Spleen (tissue), 11 donors: ENCODE measurements around the gene ARL15. TPM values are rescaled to one million over a fixed set of nuclear protein-coding genes. Genes with fewer than 3 reads are reported as not detected.

ENCODE experiments used
- DNase-seq: peaks from one replicate; pipeline ENCODE4 v3.0.0-alpha.2; 2020
- H3K27ac ChIP-seq, 8 donors: fragments of 200-600 bp; sonication (generic) in 7 of 8; 1 replicate in 4 of 8; 2 replicates in 4 of 8; pipeline versions ENCODE4 v1.5.0 to v1.8.0; 2016 to 2021; ENCODE audit warnings: inconsistent platforms in 4 of 8, mild to moderate bottlenecking in 4 of 8, moderate library complexity in 1 of 8
- H3K27me3 ChIP-seq, 7 donors: fragments of 200-600 bp; sonication (generic) in 6 of 7; replicated peaks in 1 of 7; 1 replicate in 4 of 7; 2 replicates in 3 of 7; pipeline versions ENCODE4 v1.5.0 to v1.8.0; 2016 to 2021; ENCODE audit warnings: inconsistent platforms in 3 of 7, mild to moderate bottlenecking in 1 of 7
- H3K36me3 ChIP-seq, 6 donors: fragments of 200-600 bp; sonication (generic) in 5 of 6; 1 replicate in 4 of 6; 2 replicates in 2 of 6; pipeline versions ENCODE4 v1.5.0 to v1.8.0; 2016 to 2021; ENCODE audit warnings: inconsistent platforms in 2 of 6
- H3K4me1 ChIP-seq, 6 donors: fragments of 200-600 bp; sonication (generic) in 5 of 6; 1 replicate in 3 of 6; 2 replicates in 3 of 6; pipeline versions ENCODE4 v1.5.0 to v1.8.0; 2016 to 2021; ENCODE audit warnings: inconsistent platforms in 3 of 6
- H3K4me3 ChIP-seq, 8 donors: fragments of 200-600 bp; sonication (generic) in 7 of 8; 1 replicate in 4 of 8; 2 replicates in 4 of 8; pipeline versions ENCODE4 v1.5.0 to v1.8.0; 2016 to 2021; ENCODE audit warnings: inconsistent platforms in 4 of 8, mild to moderate bottlenecking in 4 of 8, moderate library complexity in 2 of 8
- H3K9me3 ChIP-seq, 8 donors: fragments of 200-600 bp; sonication (generic) in 7 of 8; 1 replicate in 4 of 8; 2 replicates in 4 of 8; pipeline versions ENCODE4 v1.5.0 to v1.8.0; 2016 to 2021; ENCODE audit warnings: inconsistent platforms in 4 of 8
- POLR2A ChIP-seq, 3 donors: fragments of 450-650 bp; IDR thresholded peaks; one replicate each; pipeline ENCODE4 v1.5.1; 2017; ENCODE audit warnings: antibody characterized with exemption in 3 of 3, mild to moderate bottlenecking in 1 of 3
- POLR2AphosphoS5 ChIP-seq, 3 donors: sonication (generic); formaldehyde crosslinking; IDR thresholded peaks; one replicate each; pipeline ENCODE4 v1.5.1; 2017; ENCODE audit warnings: antibody characterized with exemption in 3 of 3
- WGBS, 5 donors: extraction: QIAGEN DNeasy Blood & Tissue Kit in 3 of 5; methylation state at CpG; one replicate each; pipeline versions ENCODE4 v1.1.5 to v1.1.7; 2013 to 2018; 5-methylcytosine and 5-hydroxymethylcytosine counted together
- intact Hi-C: fragments of 100-400 bp; cut with DNase I; formaldehyde crosslinking; loops from one replicate; pipeline ENCODE4 v1.15.0; 2023; ENCODE audit warnings: low total_unique reads
- polyA plus RNA-seq, 3 donors: library from polyadenylated mRNA; stranded (reverse); fragments of 200-250 nt; gene quantifications; one replicate each; pipeline ENCODE4 v1.2.1, GENCODE V29; 2013
- total RNA-seq, 7 donors: library from RNA; depleted of rRNA in 3 of 7; stranded (reverse); fragments of >200 nt in 3 of 7; fragmentation: NEBNext Ultra II Directional in 4 of 7; extraction: Animal tissue kit (Norgen Biotek cat#: 25700) in 4 of 7; gene quantifications; one replicate each; pipeline versions ENCODE4 v1.1.0 to v1.2.1, GENCODE V29; 2016 to 2021
- TF ChIP-seq, protein P1 (sequence below), 11 experiments: fragments of 200-600 bp in 7 of 11; fragments of 450-650 bp in 4 of 11; sonication (generic) in 4 of 11; IDR thresholded peaks in 8 of 11; conservative IDR thresholded peaks in 3 of 11; 1 replicate in 7 of 11; 2 replicates in 4 of 11; pipeline versions ENCODE4 v1.4.0 to v1.8.0; 2016 to 2021; ENCODE audit warnings: antibody characterized with exemption in 11 of 11, inconsistent platforms in 4 of 11, mild to moderate bottlenecking in 1 of 11
- donor health status: healthy with polysubstance abuse.
- donor health status: DM: no; HTN: no; CAD: no; lungs with moderate emphysema.
- donor health status: DM: no; HTN: no; CAD: no.
- donor health status: Bipolar disorder and iron deficiency.
- donor health status: healthy.
- donor health status: DM: no; HTN: no; CAD: no.
- donor health status: DM: yes; HTN: yes; CAD: no.

ARL15 gene
- total and polyA plus RNA-seq, 10 donors: 6.3 to 70.2 (median 37.1) TPM

DNA sequence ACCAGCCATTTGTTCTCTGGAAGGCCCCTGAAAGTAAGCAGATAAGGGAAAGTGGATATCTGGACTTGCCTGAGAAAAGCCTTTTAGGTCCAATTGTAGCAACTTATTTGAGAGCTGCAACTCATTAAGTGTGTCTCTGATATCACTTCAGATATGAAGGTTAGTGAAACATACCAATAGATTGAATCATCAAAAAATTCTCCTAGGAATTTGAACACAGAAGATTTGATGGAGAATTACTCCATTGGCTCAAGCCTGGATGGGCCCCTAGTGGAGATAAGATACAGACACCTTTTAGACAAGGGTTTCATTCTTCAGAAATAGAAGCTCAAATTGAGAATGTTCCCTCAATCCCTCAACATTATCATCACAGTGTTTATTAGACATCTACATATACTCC is 393.3 kb downstream of the ARL15 start:
- TF ChIP-seq POLR2AphosphoS5 (IDR thresholded peaks at IDR 0.05): no peak
- TF ChIP-seq, protein P1, sequence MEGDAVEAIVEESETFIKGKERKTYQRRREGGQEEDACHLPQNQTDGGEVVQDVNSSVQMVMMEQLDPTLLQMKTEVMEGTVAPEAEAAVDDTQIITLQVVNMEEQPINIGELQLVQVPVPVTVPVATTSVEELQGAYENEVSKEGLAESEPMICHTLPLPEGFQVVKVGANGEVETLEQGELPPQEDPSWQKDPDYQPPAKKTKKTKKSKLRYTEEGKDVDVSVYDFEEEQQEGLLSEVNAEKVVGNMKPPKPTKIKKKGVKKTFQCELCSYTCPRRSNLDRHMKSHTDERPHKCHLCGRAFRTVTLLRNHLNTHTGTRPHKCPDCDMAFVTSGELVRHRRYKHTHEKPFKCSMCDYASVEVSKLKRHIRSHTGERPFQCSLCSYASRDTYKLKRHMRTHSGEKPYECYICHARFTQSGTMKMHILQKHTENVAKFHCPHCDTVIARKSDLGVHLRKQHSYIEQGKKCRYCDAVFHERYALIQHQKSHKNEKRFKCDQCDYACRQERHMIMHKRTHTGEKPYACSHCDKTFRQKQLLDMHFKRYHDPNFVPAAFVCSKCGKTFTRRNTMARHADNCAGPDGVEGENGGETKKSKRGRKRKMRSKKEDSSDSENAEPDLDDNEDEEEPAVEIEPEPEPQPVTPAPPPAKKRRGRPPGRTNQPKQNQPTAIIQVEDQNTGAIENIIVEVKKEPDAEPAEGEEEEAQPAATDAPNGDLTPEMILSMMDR (IDR thresholded peaks at IDR 0.05 in 8 of 11, conservative IDR thresholded peaks at IDR 0.05 in 3 of 11): no peak
- TF ChIP-seq POLR2A (IDR thresholded peaks at IDR 0.05): no peak
- H3K27me3 ChIP-seq: no peaks in the 10 kb centered on the region
- no peak overlapping the region for H3K27ac ChIP-seq
- H3K9me3 ChIP-seq: no peaks in the 10 kb centered on the region
- no peaks in the 10 kb centered on the region for H3K36me3 ChIP-seq
- H3K4me1 ChIP-seq: no peaks in the 10 kb centered on the region
- intact Hi-C loops: no loop called here
- DNase-seq: no peak
- no peak overlapping the region for H3K4me3 ChIP-seq

DNA sequence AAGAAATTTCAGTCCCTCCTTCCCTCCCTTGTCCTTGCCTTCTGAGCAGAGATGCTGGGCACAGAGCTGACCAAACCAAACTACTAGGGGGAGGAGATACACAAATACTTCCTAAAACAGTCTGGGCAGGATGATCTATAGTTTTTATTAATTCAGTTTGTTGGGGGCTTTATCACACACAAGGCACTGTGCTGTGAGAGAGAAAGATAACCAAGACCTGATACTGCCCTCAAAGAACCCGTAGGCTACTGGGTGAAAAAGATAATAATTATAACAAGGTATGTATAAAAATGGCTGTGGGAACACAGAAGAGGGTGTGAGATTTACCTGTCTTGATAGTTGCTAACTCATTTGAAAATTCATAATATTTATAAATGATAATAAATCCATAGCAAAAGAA is 395.3 kb downstream of the ARL15 start:
- no peak for DNase-seq
- intact Hi-C loops: no loop called here
- 85 to 97% (median 93%) methylated on average over 1 of the region's 1 CpG for WGBS, 5 donors
- Histone ChIP-seq H3K9me3 (no peaks in the 10 kb centered on the region), H3K36me3 (no peaks in the 10 kb centered on the region), H3K4me3 (no peak overlapping the region), H3K27ac (no peak overlapping the region), H3K4me1 (no peaks in the 10 kb centered on the region), H3K27me3 (no peaks in the 10 kb centered on the region)
- TF ChIP-seq, protein P1 (IDR thresholded peaks at IDR 0.05 in 8 of 11, conservative IDR thresholded peaks at IDR 0.05 in 3 of 11): no peak
- TF ChIP-seq POLR2AphosphoS5 (IDR thresholded peaks at IDR 0.05) (no peak), POLR2A (IDR thresholded peaks at IDR 0.05) (no peak)

DNA sequence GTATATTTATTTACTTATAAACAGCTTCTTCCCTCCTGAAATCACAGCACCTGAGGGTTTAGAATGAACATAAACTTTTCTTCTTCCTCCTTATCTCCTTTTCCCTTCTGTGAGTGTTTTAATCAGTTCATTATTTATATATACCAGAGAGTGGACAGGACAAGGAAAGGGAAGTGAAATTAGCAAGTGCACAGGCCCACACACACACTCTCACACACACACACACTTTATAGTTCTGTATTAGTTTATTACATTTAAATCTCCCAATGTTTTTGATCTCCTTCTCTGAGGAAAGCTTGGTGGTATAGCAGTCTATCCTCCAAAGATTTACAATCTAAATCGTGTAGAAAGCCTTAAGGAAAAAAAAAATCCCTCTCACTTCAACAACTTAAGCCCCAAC is 396.4 kb downstream of the ARL15 start:
- intact Hi-C loops: no loop called here
- Histone ChIP-seq H3K27ac (no peak overlapping the region), H3K27me3 (no peaks in the 10 kb centered on the region), H3K9me3 (no peaks in the 10 kb centered on the region), H3K4me1 (no peaks in the 10 kb centered on the region), H3K36me3 (no peaks in the 10 kb centered on the region), H3K4me3 (no peak overlapping the region)
- 63 to 71% (median 68%) methylated on average over 1 of the region's 1 CpG for WGBS, 5 donors
- TF ChIP-seq, protein P1 (IDR thresholded peaks at IDR 0.05 in 8 of 11, conservative IDR thresholded peaks at IDR 0.05 in 3 of 11): no peak
- TF ChIP-seq POLR2A (IDR thresholded peaks at IDR 0.05) (no peak), POLR2AphosphoS5 (IDR thresholded peaks at IDR 0.05) (no peak)
- no peak for DNase-seq

DNA sequence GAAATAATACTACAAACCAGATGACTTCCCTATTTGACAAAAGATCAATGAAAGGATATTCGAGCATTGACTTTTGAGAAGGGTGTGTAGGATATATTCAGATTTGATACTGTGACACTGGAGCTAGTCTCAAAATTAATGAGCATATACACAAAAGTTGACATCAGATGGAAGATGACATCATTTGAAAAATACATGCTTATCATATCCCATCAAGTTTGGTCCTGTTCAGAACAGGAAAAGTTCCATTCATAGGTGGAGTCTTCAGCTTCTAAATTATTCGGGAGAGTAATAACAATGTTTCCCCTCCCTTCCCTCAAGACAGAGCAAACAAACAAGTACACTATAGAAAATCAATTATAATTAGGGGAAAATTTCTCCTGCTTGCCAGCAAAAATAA is 401.6 kb downstream of the ARL15 start:
- intact Hi-C loops: no loop called here
- no peak for DNase-seq
- TF ChIP-seq POLR2AphosphoS5 (IDR thresholded peaks at IDR 0.05) (no peak), POLR2A (IDR thresholded peaks at IDR 0.05) (no peak)
- TF ChIP-seq, protein P1 (IDR thresholded peaks at IDR 0.05 in 8 of 11, conservative IDR thresholded peaks at IDR 0.05 in 3 of 11): no peak
- H3K27me3 ChIP-seq: no peaks in the 10 kb centered on the region
- no peak overlapping the region for H3K27ac ChIP-seq
- WGBS, 5 donors: 81 to 91% (median 86%) methylated on average over 2 of the region's 2 CpGs
- no peak overlapping the region for H3K4me3 ChIP-seq
- no peaks in the 10 kb centered on the region for H3K36me3 ChIP-seq
- H3K9me3 ChIP-seq: no peaks in the 10 kb centered on the region
- no peaks in the 10 kb centered on the region for H3K4me1 ChIP-seq
